Activated naive CD4-positive, alpha-beta T cell treated with anti-CD3 and anti-CD28 coated beads, Interleukin-2, amount 50 U/mL, for 24 hours (primary cell): Measurements from ENCODE around the gene ST3GAL6.

Experiments used
- H3K27ac Mint-ChIP-seq: one replicate; pipeline ENCODE4 v1.8.0; 2021; ENCODE audit warnings: mild to moderate bottlenecking, mixed read lengths
- H3K27me3 Mint-ChIP-seq: one replicate; pipeline ENCODE4 v1.8.0; 2021; ENCODE audit warnings: mixed read lengths
- H3K36me3 Mint-ChIP-seq: one replicate; pipeline ENCODE4 v1.8.0; 2021; ENCODE audit warnings: mixed read lengths
- H3K4me1 Mint-ChIP-seq: one replicate; pipeline ENCODE4 v1.8.0; 2021; ENCODE audit warnings: mixed read lengths
- H3K4me3 Mint-ChIP-seq: one replicate; pipeline ENCODE4 v1.8.0; 2021; ENCODE audit warnings: mild to moderate bottlenecking, mixed read lengths
- H3K9me3 Mint-ChIP-seq: one replicate; pipeline ENCODE4 v1.8.0; 2021; ENCODE audit warnings: mixed read lengths

The ST3GAL6 gene

GRCh38 chr3:98778852-98779413 lies 15.8 kb downstream of the ST3GAL6 start:
- Mint-ChIP-seq H3K4me1 (no peaks in the 10 kb centered on the region), H3K9me3 (no peaks in the 10 kb centered on the region), H3K4me3 (no peak overlapping the region), H3K27me3 (peaks cover 7% of the 10 kb centered on the region), H3K36me3 (no peaks in the 10 kb centered on the region), H3K27ac (no peak overlapping the region)

- no peak overlapping the region for H3K27ac Mint-ChIP-seq
- no peaks in the 10 kb centered on the region for H3K36me3 Mint-ChIP-seq
- H3K9me3 Mint-ChIP-seq: no peaks in the 10 kb centered on the region
- H3K27me3 Mint-ChIP-seq: peaks cover 4% of the 10 kb centered on the region
- no peak overlapping the region for H3K4me3 Mint-ChIP-seq
- H3K4me1 Mint-ChIP-seq: no peaks in the 10 kb centered on the region
These were observed 16.6 kb downstream of the ST3GAL6 start for GRCh38 chr3:98779541-98780335.

GRCh38 chr3:98780343-98780742 lies 17.2 kb downstream of the ST3GAL6 start:
- Mint-ChIP-seq H3K27me3 (peaks cover 4% of the 10 kb centered on the region), H3K27ac (no peak overlapping the region), H3K9me3 (no peaks in the 10 kb centered on the region), H3K4me3 (no peak overlapping the region), H3K36me3 (no peaks in the 10 kb centered on the region), H3K4me1 (no peaks in the 10 kb centered on the region)

GRCh38 chr3:98782824-98783500 lies 19.8 kb downstream of the ST3GAL6 start:
- Mint-ChIP-seq H3K36me3 (no peaks in the 10 kb centered on the region), H3K9me3 (no peaks in the 10 kb centered on the region), H3K4me3 (no peak overlapping the region), H3K27ac (no peak overlapping the region), H3K27me3 (peaks cover 2% of the 10 kb centered on the region), H3K4me1 (no peaks in the 10 kb centered on the region)

- peaks cover 1% of the 10 kb centered on the region for H3K27me3 Mint-ChIP-seq
- H3K36me3 Mint-ChIP-seq: no peaks in the 10 kb centered on the region
- H3K27ac Mint-ChIP-seq: no peak overlapping the region
- no peaks in the 10 kb centered on the region for H3K9me3 Mint-ChIP-seq
- H3K4me1 Mint-ChIP-seq: no peaks in the 10 kb centered on the region
- no peak overlapping the region for H3K4me3 Mint-ChIP-seq
These were observed 20.9 kb downstream of the ST3GAL6 start for GRCh38 chr3:98784042-98784441.

- H3K9me3 Mint-ChIP-seq: no peaks in the 10 kb centered on the region
- H3K4me3 Mint-ChIP-seq: no peak overlapping the region
- H3K27me3 Mint-ChIP-seq: peaks cover 2% of the 10 kb centered on the region
- no peaks in the 10 kb centered on the region for H3K36me3 Mint-ChIP-seq
- no peaks in the 10 kb centered on the region for H3K4me1 Mint-ChIP-seq
- no peak overlapping the region for H3K27ac Mint-ChIP-seq
These were observed 21.8 kb downstream of the ST3GAL6 start for GRCh38 chr3:98784666-98785600.

- H3K36me3 Mint-ChIP-seq: no peaks in the 10 kb centered on the region
- no peaks in the 10 kb centered on the region for H3K9me3 Mint-ChIP-seq
- H3K4me3 Mint-ChIP-seq: no peak overlapping the region
- no peak overlapping the region for H3K27ac Mint-ChIP-seq
- no peaks in the 10 kb centered on the region for H3K4me1 Mint-ChIP-seq
- H3K27me3 Mint-ChIP-seq: peaks cover 1% of the 10 kb centered on the region
These were observed 23.3 kb downstream of the ST3GAL6 start for GRCh38 chr3:98786364-98787006.

- Mint-ChIP-seq H3K9me3 (no peaks in the 10 kb centered on the region), H3K36me3 (no peaks in the 10 kb centered on the region), H3K27me3 (peaks cover 1% of the 10 kb centered on the region), H3K4me3 (no peak overlapping the region), H3K27ac (no peak overlapping the region), H3K4me1 (no peaks in the 10 kb centered on the region)
These were observed 24.0 kb downstream of the ST3GAL6 start for GRCh38 chr3:98787181-98787580.

- no peak overlapping the region for H3K27ac Mint-ChIP-seq
- H3K36me3 Mint-ChIP-seq: no peaks in the 10 kb centered on the region
- H3K4me3 Mint-ChIP-seq: no peak overlapping the region
- H3K9me3 Mint-ChIP-seq: no peaks in the 10 kb centered on the region
- H3K4me1 Mint-ChIP-seq: no peaks in the 10 kb centered on the region
- peaks cover 1% of the 10 kb centered on the region for H3K27me3 Mint-ChIP-seq
These were observed 25.5 kb downstream of the ST3GAL6 start for GRCh38 chr3:98788651-98789050.

- H3K4me3 Mint-ChIP-seq: no peak overlapping the region
- H3K4me1 Mint-ChIP-seq: no peaks in the 10 kb centered on the region
- H3K27me3 Mint-ChIP-seq: peaks cover 1% of the 10 kb centered on the region
- H3K36me3 Mint-ChIP-seq: no peaks in the 10 kb centered on the region
- H3K27ac Mint-ChIP-seq: no peak overlapping the region
- H3K9me3 Mint-ChIP-seq: no peaks in the 10 kb centered on the region
These were observed 28.5 kb downstream of the ST3GAL6 start for GRCh38 chr3:98791341-98792325.

- H3K27ac Mint-ChIP-seq: no peak overlapping the region
- no peak overlapping the region for H3K4me3 Mint-ChIP-seq
- H3K27me3 Mint-ChIP-seq: peaks cover 1% of the 10 kb centered on the region
- no peaks in the 10 kb centered on the region for H3K9me3 Mint-ChIP-seq
- H3K36me3 Mint-ChIP-seq: no peaks in the 10 kb centered on the region
- H3K4me1 Mint-ChIP-seq: no peaks in the 10 kb centered on the region
These were observed 30.8 kb downstream of the ST3GAL6 start for GRCh38 chr3:98793971-98794370.

- Mint-ChIP-seq H3K36me3 (no peaks in the 10 kb centered on the region), H3K4me3 (no peak overlapping the region), H3K27me3 (no peaks in the 10 kb centered on the region), H3K27ac (no peak overlapping the region), H3K9me3 (no peaks in the 10 kb centered on the region), H3K4me1 (no peaks in the 10 kb centered on the region)
These were observed 33.2 kb downstream of the ST3GAL6 start for GRCh38 chr3:98796334-98796733.

- Mint-ChIP-seq H3K27me3 (no peaks in the 10 kb centered on the region), H3K4me1 (no peaks in the 10 kb centered on the region), H3K9me3 (no peaks in the 10 kb centered on the region), H3K4me3 (no peak overlapping the region), H3K36me3 (no peaks in the 10 kb centered on the region), H3K27ac (no peak overlapping the region)
These were observed 34.8 kb downstream of the ST3GAL6 start for GRCh38 chr3:98797905-98798304.

GRCh38 chr3:98798820-98799219 lies 35.7 kb downstream of the ST3GAL6 start:
- no peak overlapping the region for H3K4me3 Mint-ChIP-seq
- H3K36me3 Mint-ChIP-seq: no peaks in the 10 kb centered on the region
- no peaks in the 10 kb centered on the region for H3K27me3 Mint-ChIP-seq
- H3K9me3 Mint-ChIP-seq: no peaks in the 10 kb centered on the region
- no peaks in the 10 kb centered on the region for H3K4me1 Mint-ChIP-seq
- H3K27ac Mint-ChIP-seq: no peak overlapping the region
